ENCODE measurements around the gene DNAJC5. TPM values are rescaled to one million over a fixed set of nuclear protein-coding genes. Genes with fewer than 3 reads are reported as not detected.
"Not testable (repeated sequence)": the region's sequence is repeated elsewhere in the genome, so short reads cannot be mapped to it uniquely, and the experiment has no call there.

Gene DNAJC5
- total RNA-seq, 1 donor from 2014 or later, result 25.5 TPM

GRCh38 chr20:63908008-63908682 is 13.2 kb downstream of the DNAJC5 start:
- DNase-seq (ENCODE audit: low spot score), result no peak

GRCh38 chr20:63911176-63911575 is 16.2 kb downstream of the DNAJC5 start:
- DNase-seq (ENCODE audit: low spot score), result no peak

- DNase-seq (ENCODE audit: low spot score), result no peak
Observed at GRCh38 chr20:63913768-63914167, 18.8 kb downstream of the DNAJC5 start.

GRCh38 chr20:63915471-63915870 is 20.5 kb downstream of the DNAJC5 start:
- DNase-seq (ENCODE audit: low spot score), result no peak

- DNase-seq (ENCODE audit: low spot score), result not testable (repeated sequence)
Observed at GRCh38 chr20:63916371-63916939, 21.5 kb downstream of the DNAJC5 start.

- no peak for DNase-seq (ENCODE audit: low spot score)
Observed at GRCh38 chr20:63917811-63918210, 22.9 kb downstream of the DNAJC5 start.

GRCh38 chr20:63919130-63919529 is 24.2 kb downstream of the DNAJC5 start:
- no peak for DNase-seq (ENCODE audit: low spot score)

- no peak for DNase-seq (ENCODE audit: low spot score)
Observed at GRCh38 chr20:63920226-63920625, 25.3 kb downstream of the DNAJC5 start.

- DNase-seq (ENCODE audit: low spot score), result no peak
Observed at GRCh38 chr20:63923651-63924050, 28.7 kb downstream of the DNAJC5 start.

GRCh38 chr20:63924241-63924640 is 29.3 kb downstream of the DNAJC5 start:
- no peak for DNase-seq (ENCODE audit: low spot score)

GRCh38 chr20:63926298-63926697 is 31.4 kb downstream of the DNAJC5 start:
- no peak for DNase-seq (ENCODE audit: low spot score)

- DNase-seq (ENCODE audit: low spot score), result no peak
Observed at GRCh38 chr20:63929071-63929470, 34.1 kb downstream of the DNAJC5 start.

- not testable (repeated sequence) for DNase-seq (ENCODE audit: low spot score)
Observed at GRCh38 chr20:63929473-63929883, 34.6 kb downstream of the DNAJC5 start.

GRCh38 chr20:63930971-63931553 is 36.1 kb downstream of the DNAJC5 start:
- no peak for DNase-seq (ENCODE audit: low spot score)

- DNase-seq (ENCODE audit: low spot score), result no peak
Observed at GRCh38 chr20:63931735-63932134, 36.8 kb downstream of the DNAJC5 start.

- DNase-seq (ENCODE audit: low spot score), result no peak
Observed at GRCh38 chr20:63932606-63933160, 37.8 kb downstream of the DNAJC5 start.

- DNase-seq (ENCODE audit: low spot score), result no peak
Observed at GRCh38 chr20:63933646-63934045, 38.7 kb downstream of the DNAJC5 start.

GRCh38 chr20:63934271-63935068 is 39.5 kb downstream of the DNAJC5 start:
- no peak for DNase-seq (ENCODE audit: low spot score)

GRCh38 chr20:63935447-63935846 is 40.5 kb downstream of the DNAJC5 start:
- no peak for DNase-seq (ENCODE audit: low spot score)

- DNase-seq (ENCODE audit: low spot score), result no peak
Observed at GRCh38 chr20:63937596-63937995, 42.7 kb downstream of the DNAJC5 start.

GRCh38 chr20:63939061-63939935 is 44.4 kb downstream of the DNAJC5 start:
- no peak for DNase-seq (ENCODE audit: low spot score)

Data from umbilical cord (tissue), 2 donors.